CD4-positive, CD25-positive, alpha-beta regulatory T cell (primary cell): ENCODE results near the gene RUFY4. TPM values are rescaled to one million over a fixed set of nuclear protein-coding genes. Genes with fewer than 3 reads are reported as not detected.

ENCODE experiments used
- ATAC-seq, 2 donors: fragments of 150-1000 bp; cut with Tn5 transposase; one replicate each; pipeline ENCODE4 v1.10.0; 2021; ENCODE audit warnings: low read depth in 2 of 2, moderate number of reproducible peaks in 2 of 2, moderate library complexity in 1 of 2
- DNase-seq, 3 donors: peaks; one replicate each; pipeline versions ENCODE4 v3.0.0 to v3.0.0-alpha.2; 2012 to 2022; ENCODE audit warnings: mixed read lengths in 1 of 3
- H3K27ac ChIP-seq: one replicate; pipeline ENCODE4 v1.7.0; 2013; ENCODE audit warnings: mild to moderate bottlenecking, low read length; ENCODE audit not compliant: insufficient read depth, poor library complexity, severe bottlenecking
- H3K27me3 ChIP-seq: one replicate; pipeline ENCODE4 v1.7.0; 2013; ENCODE audit warnings: low read length; ENCODE audit not compliant: control insufficient read depth, insufficient read depth
- H3K36me3 ChIP-seq: one replicate; pipeline ENCODE4 v1.7.0; 2013; ENCODE audit warnings: mild to moderate bottlenecking, low read length, moderate library complexity; ENCODE audit not compliant: control insufficient read depth, insufficient read depth
- H3K4me1 ChIP-seq: 2 replicates; pipeline ENCODE4 v1.7.0; 2013; ENCODE audit warnings: mild to moderate bottlenecking, low read length; ENCODE audit not compliant: insufficient read depth, control insufficient read depth, poor library complexity, severe bottlenecking
- H3K4me3 ChIP-seq: one replicate; pipeline ENCODE4 v1.7.0; 2013; ENCODE audit warnings: low read depth, mild to moderate bottlenecking, low read length, moderate library complexity
- H3K9me3 ChIP-seq, 2 experiments: 1 replicate in 1 of 2; 2 replicates in 1 of 2; pipeline ENCODE4 v1.7.0; 2013; ENCODE audit warnings: low read length in 2 of 2, mild to moderate bottlenecking in 1 of 2, moderate library complexity in 1 of 2; ENCODE audit not compliant: control insufficient read depth in 2 of 2
- H3K27ac Mint-ChIP-seq, 3 donors: one replicate each; pipeline ENCODE4 v1.8.0; 2020 to 2022; ENCODE audit warnings: mild to moderate bottlenecking in 3 of 3, mixed read lengths in 3 of 3, moderate library complexity in 2 of 3
- H3K27me3 Mint-ChIP-seq: one replicate; pipeline ENCODE4 v1.8.0; 2022; ENCODE audit warnings: mild to moderate bottlenecking, mixed read lengths
- H3K36me3 Mint-ChIP-seq: one replicate; pipeline ENCODE4 v1.8.0; 2020; ENCODE audit warnings: mixed read lengths
- H3K4me1 Mint-ChIP-seq, 4 donors: one replicate each; pipeline ENCODE4 v1.8.0; 2020 to 2022; ENCODE audit warnings: mixed read lengths in 4 of 4, mild to moderate bottlenecking in 1 of 4
- H3K4me3 Mint-ChIP-seq, 4 donors: one replicate each; pipeline ENCODE4 v1.8.0; 2020 to 2022; ENCODE audit warnings: mild to moderate bottlenecking in 4 of 4, mixed read lengths in 4 of 4, moderate library complexity in 3 of 4
- H3K9me3 Mint-ChIP-seq, 7 donors: one replicate each; pipeline ENCODE4 v1.8.0; 2020 to 2022; ENCODE audit warnings: mixed read lengths in 7 of 7, mild to moderate bottlenecking in 3 of 7, moderate library complexity in 2 of 7
- polyA plus RNA-seq, 4 donors: library from polyadenylated mRNA; unstranded; fragments of 300-500 nt; fragmentation: Illumina TruSeq; gene quantifications; one replicate each; pipeline ENCODE4 v1.2.3, GENCODE V29; 2021
- total RNA-seq: library from RNA; stranded (reverse); gene quantifications from one replicate; pipeline ENCODE4 v1.2.3, GENCODE V29; 2022

RUFY4 gene
- total and polyA plus RNA-seq, 5 donors from 2014 or later, result 0.15 to 2.1 TPM; not detected in 3

DNA sequence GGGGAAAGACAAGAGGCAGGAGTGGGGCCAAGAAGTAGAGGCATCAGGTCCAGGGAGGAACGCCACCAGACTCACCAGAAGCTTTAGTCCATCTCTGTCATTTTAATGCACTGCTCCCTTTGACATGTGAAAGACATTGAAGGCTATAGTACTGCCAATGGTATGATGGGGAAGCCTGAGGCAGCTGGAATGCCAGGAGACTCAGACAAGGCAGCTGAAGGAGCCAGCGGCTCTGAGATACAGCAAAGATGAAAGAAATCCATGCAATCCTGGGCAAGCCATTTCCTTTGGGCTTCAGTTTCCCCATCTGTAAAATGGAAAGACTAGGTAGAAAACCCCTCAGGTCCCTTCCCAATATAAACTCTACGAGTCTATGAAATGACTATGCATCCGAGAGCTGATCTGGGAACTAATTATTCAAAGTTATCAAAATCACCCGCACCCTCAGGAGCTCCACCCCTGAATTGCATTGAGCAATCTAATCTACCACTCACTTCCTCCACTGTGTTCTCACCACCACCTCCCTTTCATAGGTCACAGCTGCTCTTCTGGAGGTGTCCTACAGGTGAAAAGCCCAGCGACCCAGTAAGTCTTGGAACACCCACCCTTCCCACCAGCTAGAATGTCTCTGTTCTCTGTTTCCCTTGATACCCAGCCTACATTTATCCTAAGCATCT is 59.9 kb downstream of the RUFY4 start:
- Mint-ChIP-seq H3K4me3 (no peak overlapping the region), H3K36me3 (no peaks in the 10 kb centered on the region), H3K9me3 (peaks cover 0 to 8% (median 0%) of the 10 kb centered on the region in 7 donors), H3K27ac (no peak overlapping the region), H3K4me1 (peaks cover 4 to 8% (median 5%) of the 10 kb centered on the region in 4 donors), H3K27me3 (peaks cover 29% of the 10 kb centered on the region)
- Histone ChIP-seq H3K4me1 (no peaks in the 10 kb centered on the region), H3K27me3 (peaks cover 3% of the 10 kb centered on the region), H3K27ac (no peak overlapping the region), H3K4me3 (no peak overlapping the region), H3K9me3 (no peaks in the 10 kb centered on the region), H3K36me3 (no peaks in the 10 kb centered on the region)
- ATAC-seq (no peak), DNase-seq (no peak)

- peaks cover 32% of the 10 kb centered on the region for H3K27me3 Mint-ChIP-seq
- no peak for DNase-seq
- peaks cover 4 to 8% (median 5%) of the 10 kb centered on the region in 4 donors for H3K4me1 Mint-ChIP-seq
- ATAC-seq, result no peak
- H3K4me3 Mint-ChIP-seq, result no peak overlapping the region
- no peak overlapping the region for H3K27ac ChIP-seq
- no peaks in the 10 kb centered on the region for H3K4me1 ChIP-seq
- H3K36me3 ChIP-seq, result no peaks in the 10 kb centered on the region
- H3K9me3 ChIP-seq, result no peaks in the 10 kb centered on the region
- peaks cover 0 to 8% (median 0%) of the 10 kb centered on the region in 7 donors for H3K9me3 Mint-ChIP-seq
- H3K4me3 ChIP-seq, result no peak overlapping the region
- no peaks in the 10 kb centered on the region for H3K36me3 Mint-ChIP-seq
- no peak overlapping the region for H3K27ac Mint-ChIP-seq
- peaks cover 3% of the 10 kb centered on the region for H3K27me3 ChIP-seq
Measured at GRCh38 chr2:218129458-218130135, 60.5 kb downstream of the RUFY4 start.

- no peaks in the 10 kb centered on the region for H3K4me1 ChIP-seq
- peaks cover 3% of the 10 kb centered on the region for H3K27me3 ChIP-seq
- H3K4me1 Mint-ChIP-seq, result peaks cover 4 to 5% (median 4%) of the 10 kb centered on the region in 4 donors
- no peaks in the 10 kb centered on the region for H3K36me3 Mint-ChIP-seq
- H3K27me3 Mint-ChIP-seq, result peaks cover 32% of the 10 kb centered on the region
- no peak overlapping the region for H3K4me3 ChIP-seq
- no peak overlapping the region for H3K27ac Mint-ChIP-seq
- no peaks in the 10 kb centered on the region for H3K36me3 ChIP-seq
- no peak for ATAC-seq
- peaks cover 0 to 5% (median 0%) of the 10 kb centered on the region in 7 donors for H3K9me3 Mint-ChIP-seq
- DNase-seq, result no peak
- H3K27ac ChIP-seq, result no peak overlapping the region
- no peak overlapping the region for H3K4me3 Mint-ChIP-seq
- no peaks in the 10 kb centered on the region for H3K9me3 ChIP-seq
Measured at GRCh38 chr2:218130377-218130776, 61.3 kb downstream of the RUFY4 start.

- DNase-seq (no peak), ATAC-seq (no peak)
- Histone ChIP-seq H3K27me3 (peaks cover 3% of the 10 kb centered on the region), H3K9me3 (no peaks in the 10 kb centered on the region), H3K4me3 (no peak overlapping the region), H3K4me1 (no peaks in the 10 kb centered on the region), H3K36me3 (no peaks in the 10 kb centered on the region), H3K27ac (no peak overlapping the region)
- no peak overlapping the region for H3K27ac Mint-ChIP-seq
- H3K4me3 Mint-ChIP-seq, result no peak overlapping the region
- H3K36me3 Mint-ChIP-seq, result no peaks in the 10 kb centered on the region
- H3K9me3 Mint-ChIP-seq, result peaks cover 0 to 4% (median 0%) of the 10 kb centered on the region in 7 donors
- H3K4me1 Mint-ChIP-seq, result peaks cover 0 to 1% (median 0%) of the 10 kb centered on the region in 4 donors
- peaks cover 30% of the 10 kb centered on the region for H3K27me3 Mint-ChIP-seq
Measured at GRCh38 chr2:218130822-218131221, 61.8 kb downstream of the RUFY4 start.

GRCh38 chr2:218137514-218137913 is 68.5 kb downstream of the RUFY4 start:
- Histone ChIP-seq H3K4me3 (no peak overlapping the region), H3K9me3 (no peaks in the 10 kb centered on the region), H3K27me3 (peaks cover 12% of the 10 kb centered on the region), H3K4me1 (no peaks in the 10 kb centered on the region), H3K27ac (no peak overlapping the region), H3K36me3 (no peaks in the 10 kb centered on the region)
- Mint-ChIP-seq H3K27ac (no peak overlapping the region), H3K9me3 (peaks cover 0 to 5% (median 0%) of the 10 kb centered on the region in 7 donors), H3K4me1 (peaks cover 0 to 3% (median 0%) of the 10 kb centered on the region in 4 donors), H3K4me3 (no peak overlapping the region), H3K36me3 (no peaks in the 10 kb centered on the region), H3K27me3 (peaks cover 18% of the 10 kb centered on the region)
- ATAC-seq (no peak), DNase-seq (no peak)

DNA sequence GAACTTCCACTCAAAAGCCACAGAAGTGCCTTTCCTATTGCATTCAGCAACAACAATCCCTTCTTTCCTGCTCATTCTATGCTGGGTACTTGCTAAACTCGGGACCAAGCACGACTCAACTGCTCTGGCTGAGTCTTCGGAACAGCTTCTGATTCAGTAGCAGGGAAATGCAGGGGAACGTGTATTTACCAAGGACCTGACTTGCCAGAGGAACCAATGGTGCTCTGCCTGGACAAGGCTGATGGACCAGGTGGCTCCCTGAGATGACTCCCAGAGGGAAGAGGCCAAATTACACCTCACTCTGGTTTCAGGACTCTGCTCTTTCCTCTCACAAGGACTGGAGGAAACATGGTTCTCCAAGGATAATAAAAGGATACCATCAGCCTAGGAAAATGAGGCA is 69.0 kb downstream of the RUFY4 start:
- no peaks in the 10 kb centered on the region for H3K36me3 Mint-ChIP-seq
- Histone ChIP-seq H3K27ac (no peak overlapping the region), H3K4me1 (no peaks in the 10 kb centered on the region), H3K27me3 (peaks cover 12% of the 10 kb centered on the region), H3K4me3 (no peak overlapping the region), H3K36me3 (no peaks in the 10 kb centered on the region), H3K9me3 (no peaks in the 10 kb centered on the region)
- DNase-seq (no peak), ATAC-seq (no peak)
- no peak overlapping the region for H3K27ac Mint-ChIP-seq
- H3K4me3 Mint-ChIP-seq, result no peak overlapping the region
- peaks cover 0 to 3% (median 0%) of the 10 kb centered on the region in 4 donors for H3K4me1 Mint-ChIP-seq
- peaks cover 0 to 5% (median 0%) of the 10 kb centered on the region in 7 donors for H3K9me3 Mint-ChIP-seq
- H3K27me3 Mint-ChIP-seq, result peaks cover 13% of the 10 kb centered on the region
